B cell (primary cell): ENCODE measurements around the gene TMEM141. TPM values are rescaled to one million over a fixed set of nuclear protein-coding genes. Genes with fewer than 3 reads are reported as not detected.

Source experiments
- ATAC-seq: fragments of 200-7000 bp; cut with Tn5 transposase; one replicate; pipeline ENCODE4 v1.10.0; 2021; ENCODE audit warnings: low read depth, mild to moderate bottlenecking, moderate number of reproducible peaks, moderate library complexity
- CTCF ChIA-PET: fragments of 350-600 bp; sonication (Branson Sonifier 250); formaldehyde crosslinking; loops from one replicate; lab custom pipeline; 2021; ENCODE audit warnings: antibody characterized with exemption, inconsistent platforms; lab: Charles Lee
- POLR2A ChIA-PET: fragments of 350-600 bp; sonication (Branson Sonifier 250); formaldehyde crosslinking; loops from one replicate; lab custom pipeline; 2021; ENCODE audit warnings: antibody characterized with exemption; lab: Charles Lee
- DNase-seq: peaks from one replicate; pipeline ENCODE4 v3.0.0; 2013
- H2AFZ ChIP-seq: 2 replicates; pipeline ENCODE4 v1.6.1; 2012; ENCODE audit warnings: mild to moderate bottlenecking, low read depth, low read length; ENCODE audit not compliant: insufficient read depth, poor library complexity, severe bottlenecking
- H3K27ac ChIP-seq, 2 donors: 1 replicate in 1 of 2; 2 replicates in 1 of 2; pipeline ENCODE4 v1.5.1; 2012 to 2013; ENCODE audit warnings: low read length in 2 of 2, mild to moderate bottlenecking in 2 of 2, moderate library complexity in 1 of 2
- H3K27me3 ChIP-seq, 4 experiments: fragments of 200-600 bp in 1 of 4; sonication (generic) in 1 of 4; replicated peaks in 1 of 4; 1 replicate in 2 of 4; 2 replicates in 2 of 4; pipeline versions ENCODE4 v1.6.1 to v1.7.0; 2013 to 2016; ENCODE audit warnings: low read length in 3 of 4, mild to moderate bottlenecking in 2 of 4, mixed read lengths in 1 of 4, moderate library complexity in 1 of 4; ENCODE audit not compliant: insufficient read depth in 4 of 4, control insufficient read depth in 3 of 4; ENCODE audit errors: control extremely low read depth in 1 of 4
- H3K36me3 ChIP-seq, 2 experiments: replicated peaks in 1 of 2; 1 replicate in 1 of 2; 2 replicates in 1 of 2; pipeline versions ENCODE4 v1.6.1 to v1.7.1; 2013; ENCODE audit warnings: low read length in 1 of 2; ENCODE audit not compliant: insufficient read depth in 2 of 2, control insufficient read depth in 1 of 2; ENCODE audit errors: control extremely low read depth in 1 of 2, extremely low read depth in 1 of 2
- H3K4me1 ChIP-seq, 2 donors: fragments of 200-600 bp in 1 of 2; sonication (generic) in 1 of 2; 1 replicate in 1 of 2; 2 replicates in 1 of 2; pipeline versions ENCODE4 v1.5.1 to v1.6.1; 2013 to 2017; ENCODE audit warnings: low read length in 2 of 2; ENCODE audit not compliant: control insufficient read depth in 2 of 2, insufficient read depth in 2 of 2
- H3K4me2 ChIP-seq: replicated peaks from 2 replicates; pipeline ENCODE3; 2012; ENCODE audit warnings: mild to moderate bottlenecking, low read depth, low read length; ENCODE audit not compliant: poor library complexity, severe bottlenecking
- H3K4me3 ChIP-seq, 5 experiments: fragments of 200-600 bp in 1 of 5; sonication (generic) in 1 of 5; 1 replicate in 3 of 5; 2 replicates in 2 of 5; pipeline versions ENCODE4 v1.5.1 to v1.7.0; 2011 to 2016; ENCODE audit warnings: low read length in 4 of 5, mild to moderate bottlenecking in 4 of 5, low read depth in 2 of 5, control low read depth in 1 of 5, moderate library complexity in 1 of 5; ENCODE audit not compliant: insufficient read depth in 1 of 5; ENCODE audit errors: control extremely low read depth in 1 of 5, extremely low read depth in 1 of 5
- H3K79me2 ChIP-seq: fragments of 200-600 bp; sonication (generic); one replicate; pipeline ENCODE4 v1.6.0; 2016; ENCODE audit warnings: low read length; ENCODE audit not compliant: control insufficient read depth, insufficient read depth
- H3K9ac ChIP-seq: fragments of 200-600 bp; sonication (generic); 2 replicates; pipeline ENCODE4 v1.6.1; 2017; ENCODE audit warnings: mild to moderate bottlenecking, low read length, moderate library complexity
- H3K9me3 ChIP-seq, 3 donors: one replicate each; pipeline versions ENCODE4 v1.6.1 to v1.7.1; 2013; ENCODE audit warnings: low read length in 2 of 3; ENCODE audit not compliant: control insufficient read depth in 2 of 3, insufficient read depth in 1 of 3; ENCODE audit errors: control extremely low read depth in 1 of 3
- H4K20me1 ChIP-seq: 2 replicates; pipeline ENCODE4 v1.6.0; 2012; ENCODE audit warnings: mild to moderate bottlenecking, low read length; ENCODE audit not compliant: insufficient read depth, control insufficient read depth, poor library complexity, severe bottlenecking
- H3K27ac Mint-ChIP-seq: one replicate; pipeline ENCODE4 v1.8.0; 2021; ENCODE audit warnings: mixed read lengths
- H3K27me3 Mint-ChIP-seq: one replicate; pipeline ENCODE4 v1.8.0; 2021; ENCODE audit warnings: mixed read lengths
- H3K4me1 Mint-ChIP-seq: one replicate; pipeline ENCODE4 v1.8.0; 2021; ENCODE audit warnings: mixed read lengths
- H3K4me3 Mint-ChIP-seq: one replicate; pipeline ENCODE4 v1.8.0; 2021; ENCODE audit warnings: mixed read lengths
- H3K9me3 Mint-ChIP-seq: one replicate; pipeline ENCODE4 v1.8.0; 2022; ENCODE audit warnings: mixed read lengths; ENCODE audit not compliant: insufficient read depth
- EZH2 ChIP-seq: IDR thresholded peaks from 2 replicates; pipeline ENCODE4 v1.6.1; 2012; ENCODE audit warnings: borderline replicate concordance, low read depth, mild to moderate bottlenecking, moderate library complexity, low read length; ENCODE audit not compliant: insufficient read depth, poor library complexity, severe bottlenecking
- WGBS: methylation state at CpG from one replicate; pipeline ENCODE4 v1.1.5; 2013; ENCODE audit warnings: missing lambda C conversion rate; ENCODE audit not compliant: insufficient coverage; 5-methylcytosine and 5-hydroxymethylcytosine counted together
- intact Hi-C: fragments of 100-400 bp; cut with micrococcal nuclease; formaldehyde crosslinking; loops from one replicate; pipeline ENCODE4 v1.10.0; 2022
- polyA plus RNA-seq: library from polyadenylated mRNA; depleted of rRNA; stranded (reverse); fragments of >200 nt; gene quantifications from 2 replicates; pipeline ENCODE4 v1.2.3, GENCODE V29; 2012
- total RNA-seq, 2 donors: library from RNA; stranded (reverse); fragments of 120-200 nt in 1 of 2; gene quantifications; 1 replicate in 1 of 2; 2 replicates in 1 of 2; pipeline versions ENCODE4 v1.2.3 to v1.2.4, GENCODE V29; 2013 to 2022
- TF ChIP-seq, protein P1 (sequence below): fragments of 200-600 bp; IDR thresholded peaks from one replicate; pipeline ENCODE4 v1.8.0; 2022; ENCODE audit warnings: antibody characterized with exemption, mild to moderate bottlenecking

Gene TMEM141
- total and polyA plus RNA-seq, 2 donors (not counting 1 experiment from before 2014, with no cell fraction given): 35.7 to 60.8 TPM

DNA sequence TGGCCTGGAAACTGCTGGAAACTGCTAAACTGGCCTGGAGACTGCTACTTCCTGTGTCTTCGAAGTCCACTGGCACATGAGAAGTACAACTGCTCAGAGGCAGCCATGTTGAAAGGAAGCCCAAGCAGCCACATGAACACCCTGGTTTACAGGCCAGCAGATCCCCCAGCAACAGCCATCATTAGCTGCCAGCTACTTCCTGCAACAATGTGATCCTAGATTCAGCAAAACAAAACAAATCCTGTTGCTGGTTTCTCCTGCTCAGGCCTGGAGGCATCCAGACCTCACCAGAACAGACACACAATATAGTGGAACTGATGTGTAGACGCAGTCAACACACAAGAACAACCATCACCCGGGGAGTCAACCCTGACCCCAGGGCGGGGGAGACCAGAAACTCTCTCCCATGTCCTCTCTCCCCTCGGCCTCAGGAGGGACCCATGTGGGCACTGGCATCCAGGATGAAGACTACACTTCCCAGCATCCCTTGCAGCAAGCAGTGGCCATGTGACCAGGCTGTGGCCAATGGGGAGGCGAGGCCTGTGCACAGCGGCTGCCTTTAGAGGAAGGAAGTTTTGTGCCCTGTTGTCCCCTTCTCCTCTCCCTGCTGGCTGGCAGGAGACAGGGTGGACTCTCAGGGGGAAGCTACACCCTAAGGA is 17.6 kb upstream of the TMEM141 start:
- Mint-ChIP-seq H3K4me3 (no peak overlapping the region), H3K27me3 (peaks cover 18% of the 10 kb centered on the region), H3K4me1 (peaks cover 13% of the 10 kb centered on the region), H3K9me3 (peaks cover 6% of the 10 kb centered on the region), H3K27ac (no peak overlapping the region)
- ChIA-PET CTCF (no interaction called here), POLR2A (no interaction called here)
- Histone ChIP-seq H4K20me1 (no peaks in the 10 kb centered on the region), H3K79me2 (no peaks in the 10 kb centered on the region), H3K4me3 (no peak overlapping the region), H3K27ac (no peak overlapping the region), H3K9me3 (peaks cover 0 to 10% (median 6%) of the 10 kb centered on the region in 3 donors), H2AFZ (peak overlapping the region; percentile 67), H3K4me2 (peak overlapping the region; percentile 34), H3K4me1 (peaks cover 7 to 11% of the 10 kb centered on the region in 2 donors), H3K36me3 (no peaks in the 10 kb centered on the region), H3K27me3 (peaks cover 0 to 5% (median 2%) of the 10 kb centered on the region in 4 experiments), H3K9ac (no peak overlapping the region)
- DNase-seq (peak; percentile 69), ATAC-seq (peak; percentile 85)
- no peak for TF ChIP-seq EZH2
- TF ChIP-seq, protein P1, sequence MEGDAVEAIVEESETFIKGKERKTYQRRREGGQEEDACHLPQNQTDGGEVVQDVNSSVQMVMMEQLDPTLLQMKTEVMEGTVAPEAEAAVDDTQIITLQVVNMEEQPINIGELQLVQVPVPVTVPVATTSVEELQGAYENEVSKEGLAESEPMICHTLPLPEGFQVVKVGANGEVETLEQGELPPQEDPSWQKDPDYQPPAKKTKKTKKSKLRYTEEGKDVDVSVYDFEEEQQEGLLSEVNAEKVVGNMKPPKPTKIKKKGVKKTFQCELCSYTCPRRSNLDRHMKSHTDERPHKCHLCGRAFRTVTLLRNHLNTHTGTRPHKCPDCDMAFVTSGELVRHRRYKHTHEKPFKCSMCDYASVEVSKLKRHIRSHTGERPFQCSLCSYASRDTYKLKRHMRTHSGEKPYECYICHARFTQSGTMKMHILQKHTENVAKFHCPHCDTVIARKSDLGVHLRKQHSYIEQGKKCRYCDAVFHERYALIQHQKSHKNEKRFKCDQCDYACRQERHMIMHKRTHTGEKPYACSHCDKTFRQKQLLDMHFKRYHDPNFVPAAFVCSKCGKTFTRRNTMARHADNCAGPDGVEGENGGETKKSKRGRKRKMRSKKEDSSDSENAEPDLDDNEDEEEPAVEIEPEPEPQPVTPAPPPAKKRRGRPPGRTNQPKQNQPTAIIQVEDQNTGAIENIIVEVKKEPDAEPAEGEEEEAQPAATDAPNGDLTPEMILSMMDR: no peak
- 60% methylated on average over 6 of the region's 7 CpGs for WGBS
- intact Hi-C loops: no loop called here

DNA sequence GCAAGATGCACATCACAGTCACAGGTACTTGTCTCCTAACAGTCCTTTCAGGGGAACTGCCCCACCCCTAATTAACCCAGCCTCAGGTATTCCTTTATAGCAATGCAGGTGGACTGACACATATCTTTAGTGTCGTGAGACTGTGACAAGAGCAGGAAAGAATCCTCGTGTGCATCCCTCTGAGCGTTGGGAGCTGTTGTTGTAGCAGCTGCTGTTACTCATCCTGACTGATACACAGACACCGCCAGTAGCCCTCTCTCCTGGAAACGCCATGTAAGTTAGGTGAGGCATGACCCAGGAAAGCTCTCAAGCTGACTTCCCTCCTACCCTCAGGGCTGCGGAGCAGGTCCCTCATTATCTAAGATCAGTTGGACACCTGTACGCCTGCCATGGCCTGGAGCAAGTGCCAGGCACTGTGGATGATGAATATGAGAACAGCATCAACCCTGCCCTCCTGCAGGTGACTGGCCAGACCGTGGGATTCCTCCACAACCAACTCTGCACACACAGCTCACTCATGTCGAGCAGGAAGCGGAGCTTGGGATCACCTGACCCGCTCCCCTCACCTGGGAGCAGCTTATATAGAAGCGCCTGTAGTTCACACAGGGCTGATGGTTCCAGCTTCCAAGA is 16.6 kb upstream of the TMEM141 start:
- intact Hi-C loops: no loop called here
- ATAC-seq (no peak), DNase-seq (no peak)
- H3K9ac ChIP-seq: no peak overlapping the region
- 97% methylated on average over 7 of the region's 12 CpGs for WGBS
- Mint-ChIP-seq H3K9me3 (peaks cover 6% of the 10 kb centered on the region), H3K4me3 (no peak overlapping the region), H3K27me3 (peaks cover 25% of the 10 kb centered on the region), H3K27ac (no peak overlapping the region), H3K4me1 (peaks cover 13% of the 10 kb centered on the region)
- no peak overlapping the region for H2AFZ ChIP-seq
- TF ChIP-seq EZH2: no peak
- TF ChIP-seq, protein P1: no peak
- H3K4me1 ChIP-seq: peaks cover 7 to 11% of the 10 kb centered on the region in 2 donors
- no peak overlapping the region for H3K4me2 ChIP-seq
- ChIA-PET CTCF (interaction anchor here (1.2 to 1.8 kb wide), 2 partner anchors 8 to 11 kb away, joined by 3 to 4 read pairs; no protein-coding TSS in a partner anchor), POLR2A (no interaction called here)
- no peak overlapping the region for H3K27ac ChIP-seq
- H3K79me2 ChIP-seq: no peaks in the 10 kb centered on the region
- no peaks in the 10 kb centered on the region for H3K36me3 ChIP-seq
- no peaks in the 10 kb centered on the region for H4K20me1 ChIP-seq
- H3K9me3 ChIP-seq: peaks cover 0 to 10% (median 6%) of the 10 kb centered on the region in 3 donors
- peaks cover 0 to 5% (median 2%) of the 10 kb centered on the region in 4 experiments for H3K27me3 ChIP-seq
- no peak overlapping the region for H3K4me3 ChIP-seq
